OCI-LY3 (cell line): ENCODE data around the gene SPRN.

ENCODE experiments used
- H2AFZ ChIP-seq: fragments of 200-600, 300-600 bp; shearing (Covaris generic); 2 replicates; pipeline ENCODE4 v1.6.0; 2014; ENCODE audit warnings: antibody characterized with exemption, low read depth, low read length
- H3K27ac ChIP-seq: fragments of 200-600, 300-600 bp; sonication (generic); 2 replicates; pipeline ENCODE4 v1.5.1; 2014; ENCODE audit warnings: mild to moderate bottlenecking, low read length, moderate library complexity, mixed read lengths
- H3K27me3 ChIP-seq: fragments of 200-600, 300-600 bp; sonication (generic); 2 replicates; pipeline ENCODE4 v1.6.1; 2014; ENCODE audit warnings: low read depth, low read length, mixed read lengths
- H3K36me3 ChIP-seq: fragments of 200-600, 300-600 bp; sonication (generic); replicated peaks from 2 replicates; pipeline ENCODE3; 2014; ENCODE audit warnings: low read depth, low read length, mixed read lengths
- H3K4me1 ChIP-seq: fragments of 300-600, 200-600 bp; sonication (generic); 2 replicates; pipeline ENCODE4 v1.6.1; 2014; ENCODE audit warnings: low read length, mixed read lengths
- H3K4me2 ChIP-seq: fragments of 200-600, 300-600 bp; sonication (generic); 2 replicates; pipeline ENCODE4 v1.6.1; 2014; ENCODE audit warnings: low read length, mixed read lengths
- H3K4me3 ChIP-seq: fragments of 300-600, 200-600 bp; sonication (generic); 2 replicates; pipeline ENCODE4 v1.5.1; 2014; ENCODE audit warnings: antibody characterized with exemption, mild to moderate bottlenecking, low read length, moderate library complexity
- H3K79me2 ChIP-seq: fragments of 300-600, 200-600 bp; shearing (Covaris generic); 2 replicates; pipeline ENCODE4 v1.6.1; 2014; ENCODE audit warnings: mild to moderate bottlenecking, low read length, mixed read lengths
- H3K9ac ChIP-seq: fragments of 300-600, 200-600 bp; shearing (Covaris generic); 2 replicates; pipeline ENCODE4 v1.6.0; 2014; ENCODE audit warnings: mild to moderate bottlenecking, low read length, moderate library complexity
- H3K9me3 ChIP-seq: fragments of 200-600, 300-600 bp; shearing (Covaris generic); 2 replicates; pipeline ENCODE4 v1.6.1; 2014; ENCODE audit warnings: low read length, mixed read lengths; ENCODE audit not compliant: insufficient read depth
- H4K20me1 ChIP-seq: fragments of 200-600, 300-600 bp; sonication (generic); 2 replicates; pipeline ENCODE4 v1.6.1; 2016; ENCODE audit warnings: low read length, mixed read lengths; ENCODE audit not compliant: insufficient read depth
- CTCF ChIP-seq: fragments of 200-600, 300-600 bp; sonication (generic); IDR thresholded peaks from 2 replicates; pipeline ENCODE4 v1.5.1; 2014; ENCODE audit warnings: antibody characterized with exemption, low read length, low read depth
- EZH2phosphoT487 ChIP-seq: fragments of 200-600 bp; shearing (Covaris generic); IDR thresholded peaks from 2 replicates; pipeline ENCODE4 v1.6.1; 2018; ENCODE audit warnings: antibody characterized with exemption, mixed run types, low read depth

SPRN gene

GRCh38 chr10:133460208-133460769 is 35.9 kb upstream of the SPRN start:
- Histone ChIP-seq H3K36me3 (no peaks in the 10 kb centered on the region), H3K79me2 (no peaks in the 10 kb centered on the region), H4K20me1 (no peaks in the 10 kb centered on the region), H3K9ac (no peak overlapping the region), H3K27me3 (no peaks in the 10 kb centered on the region), H3K4me1 (no peaks in the 10 kb centered on the region), H3K27ac (no peak overlapping the region), H3K4me3 (no peak overlapping the region), H3K9me3 (no peaks in the 10 kb centered on the region), H3K4me2 (no peak overlapping the region), H2AFZ (no peak overlapping the region)
- TF ChIP-seq CTCF, result no peak
- TF ChIP-seq EZH2phosphoT487, result no peak

GRCh38 chr10:133459454-133460207 is 35.2 kb upstream of the SPRN start:
- Histone ChIP-seq H4K20me1 (no peaks in the 10 kb centered on the region), H3K4me1 (no peaks in the 10 kb centered on the region), H3K79me2 (no peaks in the 10 kb centered on the region), H3K9ac (no peak overlapping the region), H3K9me3 (no peaks in the 10 kb centered on the region), H3K4me3 (no peak overlapping the region), H3K4me2 (no peak overlapping the region), H3K36me3 (no peaks in the 10 kb centered on the region), H3K27me3 (no peaks in the 10 kb centered on the region), H2AFZ (no peak overlapping the region), H3K27ac (no peak overlapping the region)
- TF ChIP-seq CTCF, result no peak
- TF ChIP-seq EZH2phosphoT487, result no peak

- H3K4me3 ChIP-seq, result no peak overlapping the region
- no peak overlapping the region for H3K9ac ChIP-seq
- H3K9me3 ChIP-seq, result no peaks in the 10 kb centered on the region
- TF ChIP-seq CTCF (no peak), EZH2phosphoT487 (no peak)
- H3K4me1 ChIP-seq, result no peaks in the 10 kb centered on the region
- no peak overlapping the region for H3K27ac ChIP-seq
- H3K4me2 ChIP-seq, result no peak overlapping the region
- no peaks in the 10 kb centered on the region for H3K27me3 ChIP-seq
- H3K36me3 ChIP-seq, result no peaks in the 10 kb centered on the region
- no peaks in the 10 kb centered on the region for H4K20me1 ChIP-seq
- H3K79me2 ChIP-seq, result no peaks in the 10 kb centered on the region
- H2AFZ ChIP-seq, result no peak overlapping the region
Measured at GRCh38 chr10:133458710-133459453, 34.5 kb upstream of the SPRN start.

GRCh38 chr10:133458021-133458709 is 33.7 kb upstream of the SPRN start:
- Histone ChIP-seq H3K4me2 (no peak overlapping the region), H3K9ac (no peak overlapping the region), H3K27me3 (no peaks in the 10 kb centered on the region), H4K20me1 (no peaks in the 10 kb centered on the region), H3K27ac (no peak overlapping the region), H3K36me3 (no peaks in the 10 kb centered on the region), H2AFZ (no peak overlapping the region), H3K4me3 (no peak overlapping the region), H3K4me1 (no peaks in the 10 kb centered on the region), H3K9me3 (no peaks in the 10 kb centered on the region), H3K79me2 (no peaks in the 10 kb centered on the region)
- no peak for TF ChIP-seq EZH2phosphoT487
- no peak for TF ChIP-seq CTCF
